HEK293T (cell line): Measurements from ENCODE around the gene LRRC7.

Experiments used
- FOXK2 ChIP-seq: fragments of 450-650 bp; IDR thresholded peaks from 2 replicates; pipeline ENCODE4 v1.6.1; 2016; ENCODE audit warnings: mild to moderate bottlenecking
- ZNF384 ChIP-seq: fragments of 450-650 bp; IDR thresholded peaks from 2 replicates; pipeline ENCODE4 v1.6.1; 2016

DNA sequence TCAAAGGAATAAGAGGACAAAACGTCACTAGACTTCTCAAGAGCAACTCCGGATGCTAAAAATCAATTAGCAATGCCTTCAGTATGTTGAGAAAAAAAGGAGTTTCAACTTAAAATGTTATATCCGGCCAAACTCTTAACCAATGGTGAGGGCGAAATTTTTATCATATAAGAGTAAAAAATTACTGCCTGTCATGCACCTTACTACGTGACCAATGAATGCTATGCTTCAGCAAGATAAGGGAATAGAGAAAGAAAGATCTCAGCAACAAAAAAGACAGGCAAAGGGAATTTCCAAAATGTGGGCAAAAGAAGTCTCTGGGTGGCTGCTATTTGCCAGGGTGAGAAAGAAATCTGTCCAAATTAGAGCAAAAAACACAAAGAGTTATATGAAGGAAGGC, 47.4 kb upstream of the LRRC7 start:
- TF ChIP-seq FOXK2, result no peak
- TF ChIP-seq ZNF384, result no peak
